ENCODE data around the gene FOXE1. TPM values are rescaled to one million over a fixed set of nuclear protein-coding genes. Genes with fewer than 3 reads are reported as not detected.

Gene FOXE1
- total RNA-seq, 1 donor from 2014 or later = not detected

- H3K9me3 Mint-ChIP-seq (ENCODE audit: unreplicated experiment) = no peaks in the 10 kb centered on the region
- H3K36me3 Mint-ChIP-seq (ENCODE audit: low read depth, unreplicated experiment) = peaks cover 4% of the 10 kb centered on the region
- TF ChIP-seq CTCF (IDR thresholded peaks at IDR 0.05; ENCODE audit: unreplicated experiment) = no peak
- H3K4me1 Mint-ChIP-seq (ENCODE audit: unreplicated experiment) = peaks cover 6% of the 10 kb centered on the region
- peaks cover 34% of the 10 kb centered on the region for H3K27me3 Mint-ChIP-seq (ENCODE audit: unreplicated experiment)
- no peak overlapping the region for H3K4me3 Mint-ChIP-seq (ENCODE audit: unreplicated experiment)
- H3K27ac Mint-ChIP-seq (ENCODE audit: unreplicated experiment) = peak overlapping the region; percentile 16
- no peak for DNase-seq (ENCODE audit: low spot score)
Measured at GRCh38 chr9:97847474-97848214, 5.4 kb upstream of the FOXE1 start.

- H3K4me3 Mint-ChIP-seq (ENCODE audit: unreplicated experiment) = no peak overlapping the region
- H3K27ac Mint-ChIP-seq (ENCODE audit: unreplicated experiment) = no peak overlapping the region
- peaks cover 32% of the 10 kb centered on the region for H3K27me3 Mint-ChIP-seq (ENCODE audit: unreplicated experiment)
- no peak for DNase-seq (ENCODE audit: low spot score)
- no peaks in the 10 kb centered on the region for H3K9me3 Mint-ChIP-seq (ENCODE audit: unreplicated experiment)
- H3K4me1 Mint-ChIP-seq (ENCODE audit: unreplicated experiment) = peaks cover 6% of the 10 kb centered on the region
- TF ChIP-seq CTCF (IDR thresholded peaks at IDR 0.05; ENCODE audit: unreplicated experiment) = no peak
- H3K36me3 Mint-ChIP-seq (ENCODE audit: low read depth, unreplicated experiment) = peaks cover 4% of the 10 kb centered on the region
Measured at GRCh38 chr9:97848215-97848479, 4.9 kb upstream of the FOXE1 start.

- no peak for DNase-seq (ENCODE audit: low spot score)
- H3K4me1 Mint-ChIP-seq (ENCODE audit: unreplicated experiment) = peaks cover 6% of the 10 kb centered on the region
- H3K27me3 Mint-ChIP-seq (ENCODE audit: unreplicated experiment) = peaks cover 32% of the 10 kb centered on the region
- no peaks in the 10 kb centered on the region for H3K9me3 Mint-ChIP-seq (ENCODE audit: unreplicated experiment)
- no peak overlapping the region for H3K4me3 Mint-ChIP-seq (ENCODE audit: unreplicated experiment)
- no peak for TF ChIP-seq CTCF (IDR thresholded peaks at IDR 0.05; ENCODE audit: unreplicated experiment)
- no peak overlapping the region for H3K27ac Mint-ChIP-seq (ENCODE audit: unreplicated experiment)
- peaks cover 4% of the 10 kb centered on the region for H3K36me3 Mint-ChIP-seq (ENCODE audit: low read depth, unreplicated experiment)
Measured at GRCh38 chr9:97848480-97849237, 4.4 kb upstream of the FOXE1 start.

GRCh38 chr9:97849980-97850379 lies 3.0 kb upstream of the FOXE1 start:
- DNase-seq (ENCODE audit: low spot score) = no peak
- H3K27ac Mint-ChIP-seq (ENCODE audit: unreplicated experiment) = no peak overlapping the region

More at GRCh38 chr9:97849980-97850379, 3.0 kb upstream of the FOXE1 start:
- Mint-ChIP-seq H3K9me3 (ENCODE audit: unreplicated experiment) (no peaks in the 10 kb centered on the region), H3K4me1 (ENCODE audit: unreplicated experiment) (peaks cover 9% of the 10 kb centered on the region), H3K4me3 (ENCODE audit: unreplicated experiment) (no peak overlapping the region), H3K27me3 (ENCODE audit: unreplicated experiment) (peaks cover 37% of the 10 kb centered on the region), H3K36me3 (ENCODE audit: low read depth, unreplicated experiment) (peaks cover 4% of the 10 kb centered on the region)
- TF ChIP-seq CTCF (IDR thresholded peaks at IDR 0.05; ENCODE audit: unreplicated experiment) = no peak

Data from endothelial cell (in vitro differentiated cells).